ENCODE data around the gene GPX6. TPM values are rescaled to one million over a fixed set of nuclear protein-coding genes. Genes with fewer than 3 reads are reported as not detected.
"Not testable (repeated sequence)": the region's sequence is repeated elsewhere in the genome, so short reads cannot be mapped to it uniquely, and the experiment has no call there.

The GPX6 gene
- total RNA-seq, 2 experiments from 2014 or later, result not detected

DNA sequence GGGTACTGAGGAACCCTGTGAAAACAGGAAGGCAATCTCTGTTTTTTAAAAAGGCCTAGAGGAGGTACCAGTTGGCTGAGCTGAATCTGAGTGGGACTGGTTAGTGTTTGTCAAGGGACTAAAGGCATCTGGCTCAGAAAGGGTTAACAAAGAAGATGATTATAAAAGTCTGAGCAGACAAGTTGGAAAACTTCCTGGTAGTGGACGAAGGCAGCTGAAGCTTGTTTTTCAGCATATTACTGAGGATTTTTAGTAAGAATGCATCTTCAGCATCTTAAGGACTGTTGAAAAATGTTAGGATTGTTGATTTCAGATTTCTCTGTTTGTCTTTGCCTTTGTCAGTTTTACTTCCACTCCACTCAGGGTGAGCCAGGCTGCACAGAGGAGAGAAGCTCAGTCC lies 15.2 kb upstream of the GPX6 start:
- CTCF ChIA-PET, result no interaction called here
- POLR2A ChIA-PET, result no interaction called here

DNA sequence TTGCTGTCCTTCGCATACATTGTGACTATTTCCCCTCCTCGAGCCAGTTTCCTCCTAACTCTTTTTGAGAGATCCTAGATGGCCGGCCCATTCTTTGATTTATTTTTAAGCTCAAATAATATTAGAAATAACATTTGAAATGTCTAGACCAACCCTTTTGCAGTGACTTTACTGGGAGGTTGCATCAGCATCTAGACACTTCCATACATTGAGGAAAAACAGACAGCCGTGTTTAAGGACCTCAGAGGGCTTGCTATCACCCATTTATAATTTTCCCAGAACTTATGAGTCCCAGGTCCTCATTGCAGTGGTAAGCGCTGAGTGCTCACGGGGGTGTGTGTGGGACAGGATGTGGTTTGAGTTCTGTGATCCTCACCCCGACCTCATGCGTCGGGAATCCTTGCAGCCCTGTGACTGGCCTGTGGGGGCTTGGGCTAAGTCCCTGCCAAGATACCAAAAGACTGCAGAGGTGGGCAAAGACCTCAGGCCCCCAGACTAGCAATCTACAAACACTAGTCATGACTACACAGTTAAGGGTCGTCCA lies 10.0 kb upstream of the GPX6 start, which contains the start of gene GPX5:
Gene GPX5 (plus strand): TSS at position 386 of the 544 bp plus-strand sequence. CDS start 133 bp downstream, at position 519.
- ChIA-PET POLR2A (no interaction called here), CTCF (no interaction called here)

DNA sequence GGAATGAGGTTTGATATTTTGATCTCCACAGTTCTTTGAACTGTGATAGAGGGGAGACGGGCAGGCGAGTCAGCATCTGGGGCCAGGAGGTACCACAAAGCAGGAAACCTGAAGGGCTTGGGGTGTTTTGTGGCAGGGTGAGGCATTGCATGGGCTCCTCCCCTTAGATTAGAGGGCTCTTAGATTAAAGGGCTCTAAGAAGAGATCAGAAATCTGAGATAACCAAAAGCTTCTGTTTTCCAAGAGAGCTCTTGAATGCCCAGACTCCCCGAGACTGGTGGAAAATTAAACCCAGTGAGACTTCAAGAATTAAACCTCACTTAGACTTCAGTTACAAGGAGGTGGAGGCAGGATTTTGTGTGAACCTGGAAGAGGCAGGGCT lies 7.6 kb upstream of the GPX6 start:
- CTCF ChIA-PET, result no interaction called here
- POLR2A ChIA-PET, result no interaction called here

- POLR2A ChIA-PET, result no interaction called here
Measured at GRCh38 chr6:28522594-28523240, 7.1 kb upstream of the GPX6 start.

GRCh38 chr6:28517964-28518363 lies 2.4 kb upstream of the GPX6 start:
- CTCF ChIA-PET, result interaction anchor here (0.6 kb wide), 1 partner anchor 243 kb away, joined by 3 read pairs; no protein-coding TSS in a partner anchor
- POLR2A ChIA-PET, result no interaction called here

More at GRCh38 chr6:28522594-28523240, 7.1 kb upstream of the GPX6 start:
- CTCF ChIA-PET, result no interaction called here

DNA sequence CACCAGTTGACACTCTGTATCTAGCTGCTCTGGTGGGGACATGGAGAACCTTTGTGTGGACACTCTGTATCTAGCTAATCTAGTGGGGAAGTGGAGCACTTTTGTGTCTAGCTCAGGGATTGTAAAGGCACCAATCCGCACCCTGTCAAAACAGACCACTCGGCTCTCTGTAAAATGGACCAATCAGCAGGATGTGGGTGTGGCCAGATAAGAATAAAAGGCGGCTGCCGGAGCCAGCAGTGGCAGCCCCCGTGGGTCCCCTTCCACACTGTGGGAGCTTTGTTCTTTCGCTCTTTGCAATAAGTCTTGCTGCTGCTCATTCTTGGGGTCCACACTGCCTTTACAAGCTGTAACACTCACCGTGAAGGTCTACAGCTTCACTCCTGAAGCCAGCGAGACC lies 3.2 kb downstream of the GPX6 start:
- CTCF ChIA-PET, result not testable (repeated sequence)

GRCh38 chr6:28511628-28512300 lies 3.8 kb downstream of the GPX6 start:
- CTCF ChIA-PET, result no interaction called here
- POLR2A ChIA-PET, result no interaction called here

More for the DNA sequence above, 3.2 kb downstream of the GPX6 start:
- POLR2A ChIA-PET, result not testable (repeated sequence)

- CTCF ChIA-PET, result no interaction called here
- POLR2A ChIA-PET, result no interaction called here
Measured at GRCh38 chr6:28506807-28507475, 8.7 kb downstream of the GPX6 start.

DNA sequence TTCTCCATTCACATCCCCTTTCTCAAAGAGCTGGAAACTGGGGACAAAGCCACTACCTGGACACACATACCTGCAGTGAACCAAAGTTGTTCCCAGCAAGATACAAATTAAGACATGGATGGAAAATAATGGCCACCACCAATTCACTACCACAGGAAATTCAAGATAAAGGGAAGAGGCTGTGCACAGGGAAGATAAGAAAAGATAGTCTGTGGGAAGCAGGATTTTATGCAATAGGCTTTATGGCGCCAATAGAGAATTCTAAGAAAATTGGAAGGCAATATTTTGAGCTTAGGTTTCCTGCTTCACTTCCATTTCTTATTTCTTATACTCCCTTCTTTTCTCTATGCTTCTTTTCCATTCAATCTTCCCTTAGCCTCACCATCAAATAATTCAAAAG lies 9.9 kb downstream of the GPX6 start:
- ChIA-PET POLR2A (no interaction called here), CTCF (interaction anchor here (0.6 kb wide), 1 partner anchor 835 kb away, joined by 3 read pairs; no protein-coding TSS in a partner anchor)

GRCh38 chr6:28502709-28503305 lies 12.8 kb downstream of the GPX6 start:
- POLR2A ChIA-PET, CTCF ChIA-PET: not testable (repeated sequence)

DNA sequence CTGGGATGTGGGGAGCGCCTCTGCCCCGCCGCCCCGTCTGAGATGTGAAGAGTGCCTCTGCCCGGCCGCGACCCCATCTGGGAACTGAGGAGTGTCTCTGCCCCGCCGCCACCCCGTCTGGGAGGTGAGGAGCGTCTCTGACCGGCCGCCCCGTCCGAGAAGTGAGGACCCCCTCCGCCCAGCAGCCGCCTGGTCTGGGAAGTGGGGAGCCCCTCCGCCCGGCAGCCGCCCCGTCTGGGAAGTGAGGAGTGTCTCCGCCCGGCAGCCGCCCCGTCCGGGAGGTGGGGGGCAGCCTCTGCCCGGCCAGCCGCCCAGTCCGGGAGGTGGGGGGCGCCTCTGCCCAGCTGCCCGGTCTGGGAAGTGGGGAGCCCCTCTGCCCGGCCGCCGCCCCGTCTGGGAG lies 13.5 kb downstream of the GPX6 start:
- POLR2A ChIA-PET, result not testable (repeated sequence)

GRCh38 chr6:28501259-28501658 lies 14.3 kb downstream of the GPX6 start:
- POLR2A ChIA-PET, result no interaction called here
- CTCF ChIA-PET, result no interaction called here

More for the DNA sequence above, 13.5 kb downstream of the GPX6 start:
- CTCF ChIA-PET, result not testable (repeated sequence)

DNA sequence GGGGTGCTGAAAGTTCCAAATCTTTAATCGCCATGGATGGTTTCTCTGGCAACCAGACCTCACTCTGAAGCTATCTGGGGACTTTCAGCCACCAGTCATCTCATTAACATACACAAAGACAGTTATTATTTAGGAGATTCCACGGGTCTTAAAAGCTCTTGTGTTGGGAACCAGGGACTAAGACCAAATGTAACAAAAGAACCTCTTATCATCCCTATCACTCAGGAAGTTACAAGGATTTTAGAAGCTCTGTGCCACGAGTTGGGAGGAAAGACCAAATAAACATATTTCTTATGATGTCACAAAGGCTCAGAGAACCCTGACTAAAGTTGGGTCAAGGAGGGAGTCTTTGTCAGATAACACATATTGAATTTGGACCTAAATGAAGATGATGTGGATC lies 17.7 kb downstream of the GPX6 start:
- ChIA-PET POLR2A (no interaction called here), CTCF (no interaction called here)

DNA sequence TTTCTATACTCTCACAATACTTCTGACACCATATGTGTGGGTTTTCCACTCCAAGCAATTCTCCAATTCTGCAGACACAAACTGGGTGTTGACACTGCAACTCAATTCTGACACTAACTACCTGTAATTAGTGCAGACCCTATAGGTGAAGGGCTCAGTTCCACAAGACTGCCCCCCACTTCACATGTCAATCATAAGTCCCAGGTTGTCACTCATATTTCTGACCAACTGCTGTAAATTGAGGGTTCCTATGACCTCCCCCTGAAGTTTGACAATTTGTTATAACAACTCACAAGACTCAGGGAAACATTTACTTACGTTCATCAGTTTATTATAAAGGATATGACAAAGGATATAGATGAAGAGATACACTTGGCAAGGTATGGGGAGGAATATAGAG lies 18.3 kb downstream of the GPX6 start:
- POLR2A ChIA-PET, result no interaction called here
- CTCF ChIA-PET, result no interaction called here

GRCh38 chr6:28496099-28496779 lies 19.4 kb downstream of the GPX6 start:
- ChIA-PET CTCF (no interaction called here), POLR2A (no interaction called here)

DNA sequence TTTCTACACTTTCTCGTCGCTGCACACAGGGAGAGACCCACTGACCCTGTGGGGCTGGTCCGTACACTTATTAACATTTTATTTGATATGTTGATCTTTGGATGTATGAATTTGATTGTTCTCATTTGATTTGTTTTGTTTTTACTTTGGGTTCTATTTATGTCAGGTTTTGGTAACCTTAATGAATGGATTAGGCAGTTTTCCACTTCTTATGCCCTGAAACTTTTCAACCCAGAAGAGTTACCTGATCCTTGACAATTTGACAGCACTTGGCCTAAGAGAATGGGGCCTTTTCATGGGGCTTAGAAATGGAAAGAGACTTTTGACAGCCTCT lies 23.6 kb downstream of the GPX6 start:
- ChIA-PET CTCF (no interaction called here), POLR2A (no interaction called here)

DNA sequence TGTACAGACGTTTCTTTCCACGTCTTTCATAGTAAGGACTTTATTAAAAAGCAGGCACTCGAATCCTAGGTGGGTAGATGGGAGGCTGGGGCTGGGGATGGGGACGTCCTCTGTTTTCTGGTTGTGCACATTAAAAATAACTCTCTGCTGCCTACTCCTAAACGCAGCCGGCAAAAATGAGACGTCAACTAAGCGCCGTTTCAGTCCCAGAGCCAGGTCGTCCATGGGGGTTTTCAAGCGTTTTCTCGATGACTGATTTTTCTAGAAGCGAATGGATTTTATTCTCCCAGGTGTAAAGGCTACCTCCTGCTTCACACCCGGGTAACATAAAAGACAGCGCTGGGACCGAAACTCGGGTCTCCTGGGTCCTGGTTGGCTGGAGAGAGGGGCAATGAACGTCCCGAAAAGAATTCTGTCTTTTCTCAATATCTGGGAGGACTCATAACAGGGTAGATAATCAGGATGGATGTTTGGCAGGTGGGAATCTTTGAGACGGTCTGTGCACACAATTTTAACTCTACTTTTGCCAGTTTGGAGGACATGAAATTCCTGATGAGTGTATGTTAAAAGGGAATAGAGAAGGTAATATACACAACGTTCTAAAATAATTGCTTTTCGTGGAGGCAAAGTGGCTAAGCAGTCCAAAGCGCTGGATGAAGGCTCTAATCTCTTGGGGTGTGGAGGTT lies 25.2 kb downstream of the GPX6 start:
- ChIA-PET POLR2A (no interaction called here), CTCF (no interaction called here)

GRCh38 chr6:28489366-28490204 lies 26.0 kb downstream of the GPX6 start:
- ChIA-PET CTCF (interaction anchor here (0.6 to 0.7 kb wide), 2 partner anchors 105 to 310 kb away, joined by 4 to 6 read pairs; no protein-coding TSS in a partner anchor), POLR2A (interaction anchor here (0.7 kb wide), 1 partner anchor 133 kb away, joined by 5 read pairs; no protein-coding TSS in a partner anchor)
